CD14-positive monocyte (primary cell): ENCODE data around the gene MAP7. TPM values are rescaled to one million over a fixed set of nuclear protein-coding genes. Genes with fewer than 3 reads are reported as not detected.

Source experiments
- DNase-seq, 3 donors: peaks; one replicate each; pipeline ENCODE4 v3.0.0-alpha.2; 2011 to 2022
- H2AFZ ChIP-seq: 2 replicates; pipeline ENCODE4 v1.6.0; 2012; ENCODE audit warnings: mild to moderate bottlenecking, low read depth, low read length, inconsistent platforms; ENCODE audit not compliant: insufficient read depth, poor library complexity, severe bottlenecking
- H3K27ac ChIP-seq, 2 donors: 1 replicate in 1 of 2; 2 replicates in 1 of 2; pipeline ENCODE4 v1.5.1; 2012 to 2013; ENCODE audit warnings: low read length in 2 of 2, control low read depth in 1 of 2, inconsistent platforms in 1 of 2, low read depth in 1 of 2, mild to moderate bottlenecking in 1 of 2
- H3K27me3 ChIP-seq, 2 donors: one replicate each; pipeline versions ENCODE4 v1.6.0 to v1.6.1; 2011 to 2013; ENCODE audit warnings: low read length in 2 of 2; ENCODE audit not compliant: control insufficient read depth in 2 of 2, insufficient read depth in 2 of 2
- H3K36me3 ChIP-seq, 2 donors: replicated peaks in 1 of 2; 1 replicate in 1 of 2; 2 replicates in 1 of 2; pipeline versions ENCODE4 v1.5.1 to v1.6.1; 2012 to 2013; ENCODE audit warnings: low read length in 2 of 2, control low read depth in 1 of 2, inconsistent platforms in 1 of 2, mild to moderate bottlenecking in 1 of 2; ENCODE audit not compliant: insufficient read depth in 2 of 2, control insufficient read depth in 1 of 2
- H3K4me1 ChIP-seq, 2 donors: 1 replicate in 1 of 2; 2 replicates in 1 of 2; pipeline versions ENCODE4 v1.5.1 to v1.6.1; 2012 to 2013; ENCODE audit warnings: low read length in 2 of 2, control low read depth in 1 of 2, inconsistent platforms in 1 of 2, mild to moderate bottlenecking in 1 of 2, moderate library complexity in 1 of 2; ENCODE audit not compliant: insufficient read depth in 2 of 2, control insufficient read depth in 1 of 2
- H3K4me2 ChIP-seq: replicated peaks from 2 replicates; pipeline ENCODE3; 2012; ENCODE audit warnings: low read length, moderate library complexity, mild to moderate bottlenecking; ENCODE audit not compliant: poor library complexity, severe bottlenecking; ENCODE audit errors: extremely low read depth
- H3K4me3 ChIP-seq, 3 experiments: fragments of 200-600 bp in 1 of 3; sonication (generic) in 1 of 3; replicated peaks in 1 of 3; 1 replicate in 2 of 3; 2 replicates in 1 of 3; pipeline ENCODE4 v1.5.1; 2011 to 2013; ENCODE audit warnings: low read length in 3 of 3, mild to moderate bottlenecking in 3 of 3, control low read depth in 2 of 3, low read depth in 2 of 3, inconsistent platforms in 1 of 3, moderate library complexity in 1 of 3
- H3K79me2 ChIP-seq: 2 replicates; pipeline ENCODE4 v1.6.0; 2012; ENCODE audit warnings: mild to moderate bottlenecking, control low read depth, inconsistent platforms, low read length, moderate library complexity; ENCODE audit not compliant: insufficient read depth
- H3K9ac ChIP-seq: 2 replicates; pipeline ENCODE4 v1.6.0; 2017; ENCODE audit warnings: low read length, mild to moderate bottlenecking; ENCODE audit not compliant: insufficient read depth, poor library complexity, severe bottlenecking
- H3K9me3 ChIP-seq, 2 donors: replicated peaks in 1 of 2; 1 replicate in 1 of 2; 2 replicates in 1 of 2; pipeline versions ENCODE4 v1.5.1 to v1.6.1; 2012 to 2013; ENCODE audit warnings: low read length in 2 of 2, control low read depth in 1 of 2; ENCODE audit not compliant: control insufficient read depth in 1 of 2, insufficient read depth in 1 of 2
- H4K20me1 ChIP-seq: 2 replicates; pipeline ENCODE4 v1.6.0; 2012; ENCODE audit warnings: mild to moderate bottlenecking, low read length, control low read depth, moderate library complexity; ENCODE audit not compliant: insufficient read depth
- H3K27ac Mint-ChIP-seq, 7 donors: one replicate each; pipeline ENCODE4 v1.8.0; 2020; ENCODE audit warnings: mild to moderate bottlenecking in 7 of 7, mixed read lengths in 7 of 7, moderate library complexity in 6 of 7, inconsistent platforms in 2 of 7
- H3K27me3 Mint-ChIP-seq, 3 donors: one replicate each; pipeline ENCODE4 v1.8.0; 2021 to 2022; ENCODE audit warnings: low read depth in 3 of 3, mild to moderate bottlenecking in 3 of 3, mixed read lengths in 3 of 3, moderate library complexity in 3 of 3, inconsistent platforms in 1 of 3
- H3K36me3 Mint-ChIP-seq, 2 donors: one replicate each; pipeline ENCODE4 v1.8.0; 2020; ENCODE audit warnings: mixed read lengths in 2 of 2, inconsistent platforms in 1 of 2, mild to moderate bottlenecking in 1 of 2
- H3K4me1 Mint-ChIP-seq: one replicate; pipeline ENCODE4 v1.8.0; 2020; ENCODE audit warnings: mild to moderate bottlenecking, mixed read lengths
- H3K4me3 Mint-ChIP-seq, 2 donors: one replicate each; pipeline ENCODE4 v1.8.0; 2020; ENCODE audit warnings: mild to moderate bottlenecking in 2 of 2, mixed read lengths in 2 of 2, moderate library complexity in 1 of 2
- H3K9me3 Mint-ChIP-seq, 7 donors: one replicate each; pipeline ENCODE4 v1.8.0; 2020 to 2022; ENCODE audit warnings: mixed read lengths in 7 of 7, mild to moderate bottlenecking in 6 of 7, moderate library complexity in 6 of 7, inconsistent platforms in 2 of 7
- CTCF ChIP-seq: fragments of 200-600 bp; IDR thresholded peaks from one replicate; pipeline ENCODE4 v1.8.0; 2022; ENCODE audit warnings: antibody characterized with exemption, mild to moderate bottlenecking
- WGBS: methylation state at CpG from one replicate; pipeline ENCODE4 v1.1.5; 2013; ENCODE audit warnings: missing lambda C conversion rate; ENCODE audit not compliant: insufficient coverage; 5-methylcytosine and 5-hydroxymethylcytosine counted together
- intact Hi-C, 2 donors: fragments of 100-400 bp; cut with micrococcal nuclease; formaldehyde crosslinking; loops; one replicate each; pipeline versions ENCODE4 v1.15.0 to v1.15.1; 2023
- polyA plus RNA-seq, 3 donors: library from polyadenylated mRNA; depleted of rRNA in 1 of 3; unstranded in 2 of 3; stranded (reverse) in 1 of 3; fragments of 300-500 nt in 2 of 3; fragments of >200 nt in 1 of 3; fragmentation: Illumina TruSeq in 2 of 3; gene quantifications; 1 replicate in 2 of 3; 2 replicates in 1 of 3; pipeline ENCODE4 v1.2.3, GENCODE V29; 2012 to 2021

Gene MAP7
- polyA plus RNA-seq, 3 donors, result 0.67 to 1.6 (median 1.2) TPM

- Histone ChIP-seq H3K27ac (no peak overlapping the region), H3K4me2 (no peak overlapping the region), H3K36me3 (no peaks in the 10 kb centered on the region), H3K9ac (no peak overlapping the region), H2AFZ (no peak overlapping the region), H3K27me3 (no peaks in the 10 kb centered on the region), H3K9me3 (no peaks in the 10 kb centered on the region), H3K4me1 (no peaks in the 10 kb centered on the region), H3K79me2 (no peaks in the 10 kb centered on the region), H3K4me3 (no peak overlapping the region), H4K20me1 (no peaks in the 10 kb centered on the region)
- no peak for DNase-seq
- no peak for TF ChIP-seq CTCF
- intact Hi-C loops, result no loop called here
- peaks cover 0 to 3% (median 1%) of the 10 kb centered on the region in 3 donors for H3K27me3 Mint-ChIP-seq
- no peaks in the 10 kb centered on the region for H3K36me3 Mint-ChIP-seq
- peaks cover 3% of the 10 kb centered on the region for H3K4me1 Mint-ChIP-seq
- WGBS, result no CpG with 5 or more reads among the region's 1 CpG
- no peaks in the 10 kb centered on the region for H3K9me3 Mint-ChIP-seq
- no peak overlapping the region for H3K27ac Mint-ChIP-seq
- no peak overlapping the region for H3K4me3 Mint-ChIP-seq
Measured at GRCh38 chr6:136511397-136511796, 38.8 kb downstream of the MAP7 start.

- no peaks in the 10 kb centered on the region for H3K36me3 Mint-ChIP-seq
- no peak overlapping the region for H3K4me3 Mint-ChIP-seq
- H3K4me1 Mint-ChIP-seq, result peaks cover 3% of the 10 kb centered on the region
- Histone ChIP-seq H3K4me1 (no peaks in the 10 kb centered on the region), H3K36me3 (no peaks in the 10 kb centered on the region), H3K27me3 (no peaks in the 10 kb centered on the region), H2AFZ (no peak overlapping the region), H4K20me1 (no peaks in the 10 kb centered on the region), H3K4me3 (no peak overlapping the region), H3K4me2 (no peak overlapping the region), H3K9me3 (no peaks in the 10 kb centered on the region), H3K79me2 (no peaks in the 10 kb centered on the region), H3K9ac (no peak overlapping the region), H3K27ac (no peak overlapping the region)
- H3K9me3 Mint-ChIP-seq, result no peaks in the 10 kb centered on the region
- DNase-seq, result no peak
- intact Hi-C loops, result no loop called here
- TF ChIP-seq CTCF, result no peak
- H3K27ac Mint-ChIP-seq, result no peak overlapping the region
- WGBS, result 87% methylated on average over 3 of the region's 4 CpGs
- peaks cover 0 to 3% (median 1%) of the 10 kb centered on the region in 3 donors for H3K27me3 Mint-ChIP-seq
Measured at GRCh38 chr6:136510782-136511181, 39.4 kb downstream of the MAP7 start.
